GM19395 (cell line): Measurements from ENCODE around the gene TIMM29.

Source experiments
- ATAC-seq: cut with Tn5 transposase; IDR thresholded peaks from one replicate; pipeline ENCODE4 v1.9.1; 2021; ENCODE audit warnings: mild to moderate bottlenecking, moderate library complexity; ENCODE audit not compliant: unreplicated experiment

TIMM29 gene

DNA sequence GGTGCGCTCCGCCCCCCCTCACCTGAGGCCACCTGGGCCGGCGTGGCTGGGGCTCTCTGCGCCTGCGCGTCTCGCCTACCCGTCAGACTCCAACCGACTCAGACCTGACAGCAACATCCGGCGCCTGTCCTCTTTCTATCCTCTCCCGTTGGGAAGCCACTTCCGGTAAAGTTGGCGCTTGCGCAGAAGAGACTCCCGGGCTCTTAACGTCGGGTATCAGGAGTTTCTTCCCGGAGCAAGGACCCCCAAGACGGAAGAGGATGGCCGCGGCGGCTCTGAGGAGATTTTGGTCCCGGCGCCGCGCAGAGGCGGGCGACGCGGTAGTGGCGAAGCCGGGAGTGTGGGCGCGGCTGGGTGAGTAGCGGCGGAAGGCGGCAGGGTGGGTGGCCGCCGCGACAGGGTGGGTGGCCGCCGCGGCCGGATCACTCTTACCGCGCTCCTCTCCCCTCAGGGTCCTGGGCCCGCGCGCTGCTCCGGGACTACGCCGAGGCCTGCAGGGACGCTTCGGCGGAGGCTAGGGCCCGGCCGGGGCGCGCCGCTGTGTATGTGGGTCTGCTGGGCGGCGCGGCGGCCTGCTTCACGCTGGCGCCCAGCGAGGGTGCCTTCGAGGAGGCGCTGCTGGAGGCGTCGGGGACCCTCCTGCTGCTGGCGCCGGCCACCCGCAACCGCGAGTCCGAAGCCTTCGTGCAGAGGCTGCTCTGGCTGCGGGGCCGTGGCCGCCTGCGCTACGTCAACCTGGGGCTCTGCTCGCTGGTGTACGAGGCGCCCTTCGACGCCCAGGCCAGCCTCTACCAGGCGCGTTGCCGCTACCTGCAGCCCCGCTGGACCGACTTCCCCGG is at the start of gene TIMM29, which contains the start of gene YIPF2:
TIMM29 (plus strand) TSS at position 249 of the 839 bp plus-strand sequence; CDS start at position 261, 12 bp downstream.
YIPF2 (minus strand) TSS at position 77 of the 839 bp plus-strand sequence. CDS start 229 bp downstream, outside the sequence.
- ATAC-seq = peak; percentile 83

DNA sequence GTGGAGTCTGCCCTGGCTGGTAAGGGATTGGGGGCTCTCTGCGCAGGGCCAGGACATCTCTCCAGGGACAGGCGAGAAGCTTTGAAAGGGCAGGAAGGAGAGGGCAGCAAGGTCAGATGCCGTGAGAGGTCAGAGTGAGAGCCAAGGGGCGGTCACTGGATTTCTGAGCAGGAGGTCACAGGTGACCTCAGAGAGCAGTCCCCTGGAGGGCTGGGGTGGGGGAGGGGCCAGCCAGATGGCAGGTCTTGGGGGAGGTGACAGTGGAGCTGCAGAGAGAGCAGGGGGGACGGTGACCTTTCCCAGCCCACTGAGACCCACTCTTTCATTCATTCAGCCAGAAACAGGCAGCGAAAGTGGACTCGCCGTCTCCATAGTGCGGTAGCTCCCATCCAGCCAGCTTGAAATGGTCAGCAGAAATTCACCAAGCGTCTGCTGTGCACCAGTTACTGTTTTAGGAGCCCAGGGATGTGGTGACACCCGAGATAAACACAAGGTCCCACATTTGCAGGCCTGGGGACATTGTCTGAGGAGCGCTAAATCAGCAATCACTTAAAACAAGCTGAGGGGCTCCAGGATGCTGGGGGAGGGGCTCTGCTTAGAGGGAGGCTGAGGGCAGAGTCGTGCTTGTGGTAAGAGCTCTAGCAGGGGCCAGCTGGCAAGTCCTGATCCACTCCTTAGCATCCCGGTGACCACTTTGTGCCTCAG is 47.1 kb upstream of the TIMM29 start:
- ATAC-seq = no peak

- ATAC-seq = no peak
Measured at GRCh38 chr19:10882108-10882457, 46.5 kb upstream of the TIMM29 start.

- no peak for ATAC-seq
Measured at GRCh38 chr19:10884274-10884673, 44.3 kb upstream of the TIMM29 start.

DNA sequence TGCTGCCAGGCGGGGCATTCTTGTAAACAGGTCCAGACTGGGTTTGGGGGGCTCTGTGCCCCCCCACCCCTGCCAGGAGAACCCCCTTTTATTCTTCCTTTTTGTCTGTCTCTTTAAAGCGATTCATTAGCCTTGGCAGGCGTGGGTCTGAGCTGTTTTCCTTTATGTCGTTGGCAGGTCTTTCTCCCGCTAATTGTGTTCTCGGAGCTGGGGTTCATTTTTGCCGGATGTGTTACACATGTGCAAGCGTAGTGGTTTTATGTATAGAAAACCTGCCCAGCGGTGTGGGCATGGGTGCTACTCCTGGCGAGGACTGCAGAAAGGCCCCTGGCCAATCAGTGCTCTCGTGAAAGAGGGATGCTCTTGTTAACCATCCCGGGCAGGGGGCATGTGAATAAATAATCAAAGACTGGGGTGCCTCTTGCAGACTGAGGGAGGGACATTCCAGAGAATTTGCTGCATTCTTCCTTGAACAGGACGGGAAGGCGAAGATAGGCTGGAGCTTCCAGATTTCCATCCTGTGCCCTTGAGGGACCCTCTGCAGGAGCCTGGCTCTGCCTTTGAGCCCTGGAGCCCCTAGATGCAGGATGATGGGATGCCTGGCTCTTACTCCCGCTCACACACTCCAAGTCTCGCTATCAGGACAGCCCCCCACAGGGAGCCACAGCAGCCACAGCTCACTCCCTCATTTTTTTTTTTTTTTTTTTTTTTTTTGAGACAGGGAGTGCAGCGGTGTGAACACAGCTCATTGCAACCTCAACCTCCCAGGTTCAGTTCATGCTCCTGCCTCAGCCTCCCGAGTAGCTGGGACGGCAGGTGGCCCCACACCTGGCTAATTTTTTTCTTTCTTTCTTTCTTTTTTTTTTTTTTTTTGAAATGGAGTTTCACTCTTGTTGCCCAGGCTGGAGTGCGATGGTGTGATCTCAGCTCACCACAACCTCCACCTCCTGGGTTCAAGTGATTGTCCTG is 43.1 kb upstream of the TIMM29 start:
- no peak for ATAC-seq

- no peak for ATAC-seq
Measured at GRCh38 chr19:10887616-10888367, 40.8 kb upstream of the TIMM29 start.

DNA sequence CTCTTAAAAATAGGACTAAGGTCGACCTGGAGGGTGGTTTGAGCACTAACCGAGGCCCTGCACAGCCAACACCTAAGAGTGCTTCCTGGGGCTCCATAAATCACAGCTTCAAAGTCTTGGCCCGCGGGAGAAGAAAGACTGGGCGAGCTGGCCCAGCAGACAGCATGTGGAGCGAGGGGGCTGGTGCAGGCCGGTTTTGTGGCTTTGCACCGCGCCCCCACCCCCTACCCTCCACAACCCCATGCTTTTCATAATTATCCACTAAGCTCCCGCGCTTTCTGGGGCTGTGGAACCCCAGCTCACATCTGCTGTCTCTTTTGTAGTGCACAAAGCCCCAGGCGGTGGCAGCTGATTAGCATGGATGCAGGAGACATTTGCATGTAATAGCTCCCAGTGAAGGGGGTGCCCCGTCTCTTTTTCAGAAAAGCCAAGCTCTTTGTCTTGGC is 40.2 kb upstream of the TIMM29 start:
- no peak for ATAC-seq

GRCh38 chr19:10889880-10890279 is 38.7 kb upstream of the TIMM29 start:
- no peak for ATAC-seq

GRCh38 chr19:10891405-10892086 is 37.1 kb upstream of the TIMM29 start:
- ATAC-seq = no peak

GRCh38 chr19:10892256-10892655 is 36.4 kb upstream of the TIMM29 start:
- ATAC-seq = no peak

DNA sequence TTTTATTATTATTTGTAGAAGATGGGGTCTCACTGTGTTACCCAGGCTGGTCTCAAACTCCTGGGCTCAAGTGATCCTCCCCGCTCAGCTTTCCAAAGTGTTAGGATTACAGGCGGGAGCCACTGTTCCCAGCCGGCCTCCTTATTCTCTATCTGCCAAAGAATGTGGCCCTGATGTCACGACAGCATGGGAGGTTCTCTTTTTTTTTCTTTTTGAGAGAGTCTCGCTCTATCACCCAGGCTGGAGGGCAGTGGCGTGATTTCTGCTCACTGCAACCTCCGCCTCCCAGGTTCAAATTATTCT is 33.7 kb upstream of the TIMM29 start:
- no peak for ATAC-seq

DNA sequence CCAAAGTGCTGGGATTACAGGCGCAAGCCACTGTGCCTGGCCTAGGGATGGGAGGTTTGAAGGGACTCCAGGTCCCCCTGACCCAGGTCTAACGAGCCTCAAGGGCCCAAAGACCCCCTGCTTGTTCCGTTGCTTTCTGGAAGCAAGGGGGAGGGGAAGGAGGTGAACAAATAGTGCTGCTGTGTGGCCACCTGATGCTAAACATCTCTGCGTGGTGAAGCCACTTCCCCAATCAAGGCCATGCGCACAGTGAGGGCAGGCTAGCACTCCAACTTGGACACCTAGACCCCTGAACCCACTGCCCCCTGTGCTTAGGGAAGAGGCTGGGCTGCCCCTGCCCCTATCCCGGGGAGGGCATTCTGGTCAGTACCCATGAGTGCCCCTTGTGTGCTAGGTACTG is 33.2 kb upstream of the TIMM29 start:
- no peak for ATAC-seq

DNA sequence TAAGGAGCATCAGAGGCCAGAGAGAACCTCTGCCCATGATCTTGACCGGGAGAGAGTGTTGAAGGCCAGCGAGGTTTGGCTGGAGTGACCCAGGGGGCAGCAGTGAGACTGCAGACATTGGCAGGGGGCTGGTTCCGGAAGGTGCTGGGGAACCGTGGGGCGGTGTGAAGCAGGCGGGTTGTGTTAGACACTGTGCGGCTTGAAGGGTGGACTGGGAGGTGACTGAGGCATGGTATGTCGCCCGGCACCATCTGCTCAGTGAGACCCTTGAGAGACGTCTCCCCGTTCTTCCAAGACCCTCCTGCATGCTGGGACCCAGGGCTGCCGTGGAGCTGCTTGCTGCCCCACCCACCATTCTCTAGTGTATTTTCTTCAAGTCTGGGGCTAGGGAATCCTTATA is 32.7 kb upstream of the TIMM29 start:
- no peak for ATAC-seq

DNA sequence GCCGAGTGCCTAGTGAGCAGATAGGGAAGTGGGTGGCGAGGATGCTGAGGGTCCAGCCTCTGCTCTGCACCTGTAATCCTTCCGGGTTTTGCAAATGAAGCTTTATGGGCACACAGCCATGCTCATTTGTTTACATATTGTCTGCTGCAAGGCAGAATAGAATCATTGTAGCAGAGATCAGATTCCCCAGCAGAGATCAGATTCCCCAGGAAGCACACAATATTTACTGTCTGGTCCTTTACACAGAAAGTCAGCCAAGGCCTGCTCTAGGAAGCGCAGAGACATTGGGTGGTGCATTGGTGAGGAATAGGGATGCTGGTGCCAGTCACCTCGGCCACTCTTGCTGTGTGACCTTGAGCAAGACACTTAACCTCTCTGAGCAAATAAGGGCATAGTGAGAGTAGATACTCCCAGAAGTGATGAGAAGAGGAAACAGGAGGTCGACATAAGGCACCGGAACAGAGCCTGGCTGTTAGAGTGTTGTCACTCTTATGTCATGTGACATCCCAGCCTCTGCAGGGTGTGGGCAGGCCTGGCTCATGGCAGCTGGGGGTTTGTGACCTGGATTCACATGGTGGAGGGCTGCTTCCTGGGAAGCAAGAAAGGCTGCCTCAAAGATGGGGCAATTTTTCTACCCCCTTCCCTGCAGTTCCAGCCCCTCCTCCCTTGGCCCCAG is 31.6 kb upstream of the TIMM29 start:
- no peak for ATAC-seq

GRCh38 chr19:10898633-10899032 is 30.0 kb upstream of the TIMM29 start:
- ATAC-seq = no peak

GRCh38 chr19:10899151-10899653 is 29.4 kb upstream of the TIMM29 start:
- no peak for ATAC-seq

- no peak for ATAC-seq
Measured at GRCh38 chr19:10907925-10908324, 20.7 kb upstream of the TIMM29 start.

GRCh38 chr19:10908380-10908960 is 20.1 kb upstream of the TIMM29 start:
- ATAC-seq = no peak
